ENCODE data around the gene GEMIN2. TPM values are rescaled to one million over a fixed set of nuclear protein-coding genes. Genes with fewer than 3 reads are reported as not detected.
"Not testable (repeated sequence)": the region's sequence is repeated elsewhere in the genome, so short reads cannot be mapped to it uniquely, and the experiment has no call there.

The GEMIN2 gene
- total RNA-seq, 3 donors from 2014 or later = 16.0 to 36.1 (median 28.1) TPM

GRCh38 chr14:39109893-39110715, 4.0 kb upstream of the GEMIN2 start:
- no peak overlapping the region for H3K27ac ChIP-seq
- intact Hi-C loops (cut with DNase I; ENCODE audit: low total_unique reads) = no loop called here

GRCh38 chr14:39113685-39114072, 444 bp upstream of the GEMIN2 start:
- intact Hi-C loops (cut with DNase I; ENCODE audit: low total_unique reads) = no loop called here
- H3K36me3 ChIP-seq = peaks cover under 1% of the 10 kb centered on the region
- DNase-seq (ENCODE audit: low spot score in 2 of 2) = no peak
- peak overlapping the region; percentile 70 to 87 (median 75) for H3K4me3 ChIP-seq
- H3K9me3 ChIP-seq = no peaks in the 10 kb centered on the region
- peaks cover 3 to 4% of the 10 kb centered on the region in 2 donors for H3K4me1 ChIP-seq
- no peak for TF ChIP-seq POLR2AphosphoS5 (IDR thresholded peaks at IDR 0.05)
- TF ChIP-seq POLR2A (IDR thresholded peaks at IDR 0.05) = no peak
- TF ChIP-seq CTCF (IDR thresholded peaks at IDR 0.05) = no peak
- peak overlapping the region; percentile 82 to 86 for H3K27ac ChIP-seq
- H3K27me3 ChIP-seq = no peaks in the 10 kb centered on the region

More at GRCh38 chr14:39109893-39110715, 4.0 kb upstream of the GEMIN2 start:
- TF ChIP-seq CTCF (IDR thresholded peaks at IDR 0.05) = no peak
- no peak for TF ChIP-seq POLR2A (IDR thresholded peaks at IDR 0.05)
- TF ChIP-seq POLR2AphosphoS5 (IDR thresholded peaks at IDR 0.05) = no peak
- Histone ChIP-seq H3K9me3 (no peaks in the 10 kb centered on the region), H3K4me1 (peaks cover 3 to 4% of the 10 kb centered on the region in 2 donors), H3K36me3 (no peaks in the 10 kb centered on the region), H3K27me3 (no peaks in the 10 kb centered on the region), H3K4me3 (peak overlapping the region in 1 of 3 donors; percentile 20)
- DNase-seq (ENCODE audit: low spot score in 2 of 2) = no peak

- TF ChIP-seq CTCF (IDR thresholded peaks at IDR 0.05) = no peak
- no peak for TF ChIP-seq POLR2AphosphoS5 (IDR thresholded peaks at IDR 0.05)
- TF ChIP-seq POLR2A (IDR thresholded peaks at IDR 0.05) = no peak
- H3K9me3 ChIP-seq = no peaks in the 10 kb centered on the region
- H3K4me1 ChIP-seq = no peaks in the 10 kb centered on the region
- H3K4me3 ChIP-seq = no peak overlapping the region
- H3K27me3 ChIP-seq = no peaks in the 10 kb centered on the region
- peaks cover 12% of the 10 kb centered on the region for H3K36me3 ChIP-seq
- H3K27ac ChIP-seq = no peak overlapping the region
- DNase-seq (ENCODE audit: low spot score in 2 of 2) = no peak
- intact Hi-C loops (cut with DNase I; ENCODE audit: low total_unique reads) = no loop called here
These were observed 8.4 kb downstream of the GEMIN2 start for GRCh38 chr14:39122330-39123138.

- H3K36me3 ChIP-seq; H3K27me3 ChIP-seq; H3K4me3 ChIP-seq; H3K9me3 ChIP-seq; H3K4me1 ChIP-seq; DNase-seq (ENCODE audit: low spot score in 2 of 2); H3K27ac ChIP-seq; intact Hi-C loops (cut with DNase I; ENCODE audit: low total_unique reads): not testable (repeated sequence)
These were observed 23.7 kb downstream of the GEMIN2 start for GRCh38 chr14:39137835-39138234.

- DNase-seq (ENCODE audit: low spot score in 2 of 2) = no peak
- Histone ChIP-seq H3K36me3 (no peaks in the 10 kb centered on the region), H3K4me1 (no peaks in the 10 kb centered on the region), H3K27ac (no peak overlapping the region), H3K27me3 (no peaks in the 10 kb centered on the region), H3K4me3 (no peak overlapping the region), H3K9me3 (no peaks in the 10 kb centered on the region)
- intact Hi-C loops (cut with DNase I; ENCODE audit: low total_unique reads) = no loop called here
- TF ChIP-seq POLR2A (IDR thresholded peaks at IDR 0.05) = no peak
- no peak for TF ChIP-seq CTCF (IDR thresholded peaks at IDR 0.05)
- TF ChIP-seq POLR2AphosphoS5 (IDR thresholded peaks at IDR 0.05) = no peak
These were observed 24.3 kb downstream of the GEMIN2 start for GRCh38 chr14:39138440-39138839.

All from breast epithelium (tissue), 4 donors.